ENCODE measurements around the gene VAT1L.

VAT1L gene

GRCh38 chr16:78002915-78003538 lies 214.7 kb downstream of the VAT1L start:
- peak; percentile 86 for TF ChIP-seq CTCF (IDR thresholded peaks at IDR 0.05; ENCODE audit: low read length, missing control alignments)
- DNase-seq (ENCODE audit: low read depth): peak; percentile 87
- no peak overlapping the region for H3K4me3 ChIP-seq (replicated peaks; ENCODE audit: low read depth, low read length)

GRCh38 chr16:78004517-78004916 lies 216.2 kb downstream of the VAT1L start:
- TF ChIP-seq CTCF (IDR thresholded peaks at IDR 0.05; ENCODE audit: low read length, missing control alignments): no peak
- H3K4me3 ChIP-seq (replicated peaks; ENCODE audit: low read depth, low read length): no peak overlapping the region
- no peak for DNase-seq (ENCODE audit: low read depth)

- TF ChIP-seq CTCF (IDR thresholded peaks at IDR 0.05; ENCODE audit: low read length, missing control alignments): peak; percentile 12
- H3K4me3 ChIP-seq (replicated peaks; ENCODE audit: low read depth, low read length): no peak overlapping the region
- no peak for DNase-seq (ENCODE audit: low read depth)
These were observed 217.5 kb downstream of the VAT1L start for GRCh38 chr16:78005881-78006280.

GRCh38 chr16:78007121-78007520 lies 218.8 kb downstream of the VAT1L start:
- TF ChIP-seq CTCF (IDR thresholded peaks at IDR 0.05; ENCODE audit: low read length, missing control alignments): no peak
- no peak for DNase-seq (ENCODE audit: low read depth)
- H3K4me3 ChIP-seq (replicated peaks; ENCODE audit: low read depth, low read length): no peak overlapping the region

GRCh38 chr16:78022347-78023060 lies 234.1 kb downstream of the VAT1L start, which contains the start of gene CLEC3A:
Gene CLEC3A, plus strand, starts transcription at chr16:78022548. Its CDS starts 79 bp downstream, at chr16:78022627.
- DNase-seq (ENCODE audit: low read depth): no peak
- H3K4me3 ChIP-seq (replicated peaks; ENCODE audit: low read depth, low read length): no peak within 1 kb of the TSS
- TF ChIP-seq CTCF (IDR thresholded peaks at IDR 0.05; ENCODE audit: low read length, missing control alignments): no peak

GRCh38 chr16:78024159-78024558 lies 235.8 kb downstream of the VAT1L start:
- DNase-seq (ENCODE audit: low read depth): no peak
- TF ChIP-seq CTCF (IDR thresholded peaks at IDR 0.05; ENCODE audit: low read length, missing control alignments): no peak
- H3K4me3 ChIP-seq (replicated peaks; ENCODE audit: low read depth, low read length): no peak overlapping the region

Data from fibroblast of pulmonary artery (primary cell).